Subcutaneous adipose tissue (tissue), 4 donors: ENCODE results near the gene NEU2. TPM values are rescaled to one million over a fixed set of nuclear protein-coding genes. Genes with fewer than 3 reads are reported as not detected.

ENCODE experiments used
- CTCF ChIP-seq: fragments of 450-650 bp; IDR thresholded peaks from one replicate; pipeline ENCODE4 v1.5.1; 2016; ENCODE audit warnings: low read depth, mild to moderate bottlenecking, control low read depth, antibody characterized with exemption, moderate library complexity
- total RNA-seq, 4 donors: library from RNA; depleted of rRNA; stranded (reverse); fragments of >200 nt; gene quantifications; one replicate each; pipeline ENCODE4 v1.1.0, GENCODE V29; 2016

The NEU2 gene
- total RNA-seq, 4 donors from 2014 or later: not detected

GRCh38 chr2:233029321-233029720, 3.2 kb upstream of the NEU2 start:
- TF ChIP-seq CTCF: no peak

GRCh38 chr2:233031556-233032500, 644 bp upstream of the NEU2 start:
- no peak for TF ChIP-seq CTCF

DNA sequence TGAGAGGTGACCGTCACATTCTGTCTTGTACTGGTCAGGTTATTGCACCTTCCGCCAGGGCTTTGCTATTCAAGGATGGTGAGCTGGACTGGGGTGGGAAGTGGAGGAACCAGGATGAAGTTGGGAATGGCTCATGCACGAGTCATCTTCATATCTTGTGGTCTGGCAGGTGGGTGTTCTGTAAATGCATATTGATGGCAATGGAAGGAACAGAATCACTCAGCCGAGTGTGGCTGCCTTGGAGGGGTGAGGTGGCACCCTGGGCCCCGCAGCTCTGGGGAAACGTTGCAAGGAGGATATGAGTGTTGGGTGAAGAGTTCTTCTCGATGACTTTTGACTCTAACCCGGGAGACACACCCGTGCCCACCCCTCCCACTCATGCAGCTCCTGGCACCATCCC, 1.2 kb downstream of the NEU2 start:
- TF ChIP-seq CTCF: no peak

DNA sequence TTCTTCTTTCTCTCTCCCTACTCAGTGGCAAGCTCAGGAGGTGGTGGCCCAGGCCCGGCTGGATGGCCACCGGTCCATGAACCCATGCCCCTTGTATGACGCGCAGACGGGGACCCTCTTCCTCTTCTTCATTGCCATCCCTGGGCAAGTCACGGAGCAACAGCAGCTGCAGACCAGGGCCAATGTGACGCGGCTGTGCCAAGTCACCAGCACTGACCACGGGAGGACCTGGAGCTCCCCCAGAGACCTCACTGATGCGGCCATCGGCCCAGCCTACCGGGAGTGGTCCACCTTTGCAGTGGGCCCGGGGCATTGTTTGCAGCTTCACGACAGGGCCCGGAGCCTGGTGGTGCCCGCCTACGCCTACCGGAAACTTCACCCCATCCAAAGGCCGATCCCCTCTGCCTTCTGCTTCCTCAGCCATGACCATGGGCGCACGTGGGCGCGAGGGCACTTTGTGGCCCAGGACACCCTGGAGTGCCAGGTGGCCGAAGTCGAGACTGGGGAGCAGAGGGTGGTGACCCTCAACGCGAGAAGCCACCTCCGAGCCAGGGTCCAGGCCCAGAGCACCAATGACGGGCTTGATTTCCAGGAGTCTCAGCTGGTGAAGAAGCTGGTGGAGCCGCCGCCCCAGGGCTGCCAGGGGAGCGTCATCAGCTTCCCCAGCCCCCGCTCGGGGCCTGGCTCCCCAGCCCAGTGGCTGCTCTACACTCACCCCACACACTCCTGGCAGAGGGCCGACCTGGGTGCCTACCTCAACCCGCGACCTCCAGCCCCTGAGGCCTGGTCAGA, 1.8 kb downstream of the NEU2 start:
- TF ChIP-seq CTCF: no peak

DNA sequence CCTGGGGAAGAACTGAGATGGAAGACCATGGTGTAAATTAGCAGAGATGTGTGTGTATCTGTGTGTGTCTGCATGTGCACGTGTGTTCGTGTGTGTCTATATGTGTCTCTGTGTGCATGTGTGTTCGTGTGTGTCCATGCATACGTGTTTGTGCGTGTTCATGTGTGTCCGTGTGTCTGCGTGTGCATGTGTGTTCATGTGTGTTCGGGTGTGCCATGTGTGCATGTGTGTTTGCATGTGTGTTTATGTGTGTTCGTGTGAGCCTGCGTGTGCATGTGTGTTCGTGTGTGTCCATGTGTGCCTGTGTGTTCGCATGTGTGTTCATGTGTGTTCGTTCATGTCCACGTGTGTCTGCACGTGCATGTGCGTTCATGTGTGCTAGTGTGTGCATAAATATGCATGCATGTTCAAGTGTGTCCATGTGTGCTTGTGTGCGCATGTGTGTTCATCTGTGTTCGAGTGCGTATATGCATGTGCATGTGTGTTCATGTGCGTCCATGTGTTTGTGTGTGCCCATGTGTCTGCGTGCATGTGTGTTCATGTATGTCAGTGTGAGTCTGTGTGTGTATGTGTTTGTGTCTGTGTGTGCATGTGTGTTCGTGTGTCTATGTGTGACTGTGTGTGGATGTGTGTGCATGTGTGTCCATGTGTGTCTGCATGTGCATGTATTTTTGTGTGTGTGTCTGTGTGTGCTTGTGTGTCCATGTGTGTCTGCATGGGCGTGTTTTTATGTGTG, 3.1 kb downstream of the NEU2 start:
- TF ChIP-seq CTCF: no peak

- no peak for TF ChIP-seq CTCF
Observed at GRCh38 chr2:233036162-233036838, 3.8 kb downstream of the NEU2 start.
